Chondrocyte (in vitro differentiated cells): Measurements from ENCODE around the gene N4BP2L2. TPM values are rescaled to one million over a fixed set of nuclear protein-coding genes. Genes with fewer than 3 reads are reported as not detected.

Source experiments
- DNase-seq: peaks from one replicate; pipeline ENCODE4 v3.0.0; 2021; ENCODE audit warnings: mixed read lengths, low spot score
- H3K27ac Mint-ChIP-seq: one replicate; pipeline ENCODE4 v1.8.0; 2021; ENCODE audit warnings: mild to moderate bottlenecking, moderate library complexity, mixed read lengths; ENCODE audit not compliant: unreplicated experiment
- H3K27me3 Mint-ChIP-seq: 2 replicates; pipeline ENCODE4 v1.8.0; 2021; ENCODE audit warnings: low read depth, mixed read lengths
- H3K36me3 Mint-ChIP-seq: 2 replicates; pipeline ENCODE4 v1.8.0; 2021; ENCODE audit warnings: low read depth, mixed read lengths
- H3K4me1 Mint-ChIP-seq: 2 replicates; pipeline ENCODE4 v1.8.0; 2021; ENCODE audit warnings: low read depth, mild to moderate bottlenecking, mixed read lengths
- H3K4me3 Mint-ChIP-seq: one replicate; pipeline ENCODE4 v1.8.0; 2021; ENCODE audit warnings: mild to moderate bottlenecking, moderate library complexity, mixed read lengths; ENCODE audit not compliant: unreplicated experiment
- H3K9me3 Mint-ChIP-seq: 2 replicates; pipeline ENCODE4 v1.8.0; 2021; ENCODE audit warnings: low read depth, mixed read lengths
- total RNA-seq: library from RNA; stranded (reverse); gene quantifications from 3 replicates; pipeline ENCODE4 v1.2.1, GENCODE V29; 2021
- TF ChIP-seq, protein P1 (sequence below): fragments of 200-600 bp; sonication (generic); IDR thresholded peaks from 2 replicates; pipeline ENCODE4 v1.5.0; 2021; ENCODE audit warnings: antibody characterized with exemption, mild to moderate bottlenecking, moderate library complexity

The N4BP2L2 gene
- total RNA-seq, 1 donor from 2014 or later, result 90.0 TPM

DNA sequence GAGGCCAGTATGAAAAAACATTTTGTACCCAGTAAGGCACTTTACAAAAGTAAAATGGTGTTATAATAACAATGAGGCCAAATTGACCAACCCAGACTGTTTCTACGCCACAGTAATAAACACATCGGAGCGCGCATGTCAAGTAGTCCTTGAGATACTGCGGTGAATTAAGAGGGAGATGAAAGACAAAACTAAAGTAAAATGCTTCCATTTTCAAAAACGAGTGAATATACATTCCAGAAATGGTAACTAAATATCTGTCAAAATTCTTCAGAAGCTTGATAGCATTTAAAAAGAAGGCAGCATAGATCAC, 129.6 kb downstream of the N4BP2L2 start:
- H3K9me3 Mint-ChIP-seq, result no peaks in the 10 kb centered on the region
- H3K4me3 Mint-ChIP-seq, result no peak overlapping the region
- TF ChIP-seq, protein P1, sequence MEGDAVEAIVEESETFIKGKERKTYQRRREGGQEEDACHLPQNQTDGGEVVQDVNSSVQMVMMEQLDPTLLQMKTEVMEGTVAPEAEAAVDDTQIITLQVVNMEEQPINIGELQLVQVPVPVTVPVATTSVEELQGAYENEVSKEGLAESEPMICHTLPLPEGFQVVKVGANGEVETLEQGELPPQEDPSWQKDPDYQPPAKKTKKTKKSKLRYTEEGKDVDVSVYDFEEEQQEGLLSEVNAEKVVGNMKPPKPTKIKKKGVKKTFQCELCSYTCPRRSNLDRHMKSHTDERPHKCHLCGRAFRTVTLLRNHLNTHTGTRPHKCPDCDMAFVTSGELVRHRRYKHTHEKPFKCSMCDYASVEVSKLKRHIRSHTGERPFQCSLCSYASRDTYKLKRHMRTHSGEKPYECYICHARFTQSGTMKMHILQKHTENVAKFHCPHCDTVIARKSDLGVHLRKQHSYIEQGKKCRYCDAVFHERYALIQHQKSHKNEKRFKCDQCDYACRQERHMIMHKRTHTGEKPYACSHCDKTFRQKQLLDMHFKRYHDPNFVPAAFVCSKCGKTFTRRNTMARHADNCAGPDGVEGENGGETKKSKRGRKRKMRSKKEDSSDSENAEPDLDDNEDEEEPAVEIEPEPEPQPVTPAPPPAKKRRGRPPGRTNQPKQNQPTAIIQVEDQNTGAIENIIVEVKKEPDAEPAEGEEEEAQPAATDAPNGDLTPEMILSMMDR, result no peak
- no peak for DNase-seq
- H3K27ac Mint-ChIP-seq, result no peak overlapping the region
- no peaks in the 10 kb centered on the region for H3K36me3 Mint-ChIP-seq
- peaks cover 15% of the 10 kb centered on the region for H3K4me1 Mint-ChIP-seq
- no peaks in the 10 kb centered on the region for H3K27me3 Mint-ChIP-seq

DNA sequence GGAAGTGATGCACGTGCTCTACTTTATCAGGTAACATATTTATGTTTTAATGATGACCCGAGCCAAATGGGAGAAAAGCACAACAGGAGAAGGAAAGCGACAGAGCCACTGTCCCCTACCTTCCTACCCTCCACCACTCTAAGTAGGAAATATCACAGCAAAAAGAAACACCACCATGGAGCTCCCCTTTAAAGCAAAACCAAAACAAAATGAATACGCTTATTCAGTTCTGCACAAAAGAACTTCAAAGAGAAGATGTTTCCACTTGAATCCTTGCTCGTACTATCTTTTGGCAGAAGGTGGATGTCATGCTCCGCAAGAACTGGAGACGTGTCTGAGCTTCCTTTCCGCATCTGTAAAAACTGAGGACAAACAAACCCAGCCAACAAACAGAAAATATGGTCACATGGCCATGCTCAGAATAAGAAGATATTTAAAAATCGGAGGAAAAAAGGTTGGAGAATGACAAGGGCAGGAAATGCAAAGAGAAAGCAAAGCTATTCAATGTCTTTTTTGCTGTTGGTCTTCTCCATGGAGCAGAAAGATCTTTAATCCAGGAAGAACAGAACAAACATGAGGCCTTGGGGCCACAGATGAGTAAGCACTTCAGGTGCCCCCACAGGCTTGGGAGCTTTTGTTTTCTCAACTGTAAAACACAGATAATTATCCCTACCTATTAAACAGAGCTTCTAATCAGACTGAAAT, 130.1 kb downstream of the N4BP2L2 start:
- Mint-ChIP-seq H3K9me3 (no peaks in the 10 kb centered on the region), H3K36me3 (no peaks in the 10 kb centered on the region), H3K27me3 (no peaks in the 10 kb centered on the region), H3K4me1 (peaks cover 16% of the 10 kb centered on the region), H3K27ac (no peak overlapping the region), H3K4me3 (no peak overlapping the region)
- no peak for DNase-seq
- TF ChIP-seq, protein P1, result no peak

DNA sequence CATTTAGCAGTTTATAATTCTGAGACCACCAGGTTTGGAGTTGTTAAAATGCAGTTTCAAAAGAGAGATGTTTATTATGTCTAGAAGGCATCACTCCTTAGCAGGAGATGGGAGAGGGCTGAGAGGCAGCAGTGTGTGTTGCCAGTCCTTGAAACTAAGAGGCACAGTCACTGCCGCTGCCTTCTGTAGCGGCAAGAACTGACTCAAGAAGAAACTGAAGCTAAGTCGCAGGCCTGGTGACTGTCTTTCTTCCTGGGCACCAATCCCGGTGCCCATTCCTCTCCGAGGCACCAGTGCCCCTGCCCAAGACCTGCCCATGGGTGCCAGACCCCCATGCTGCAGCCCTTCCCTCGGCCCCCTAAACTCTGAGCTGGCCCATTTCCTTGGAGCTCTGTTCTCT, 130.7 kb downstream of the N4BP2L2 start:
- TF ChIP-seq, protein P1, result no peak
- peaks cover 22% of the 10 kb centered on the region for H3K4me1 Mint-ChIP-seq
- H3K36me3 Mint-ChIP-seq, result no peaks in the 10 kb centered on the region
- H3K9me3 Mint-ChIP-seq, result no peaks in the 10 kb centered on the region
- DNase-seq, result no peak
- no peaks in the 10 kb centered on the region for H3K27me3 Mint-ChIP-seq
- H3K27ac Mint-ChIP-seq, result no peak overlapping the region
- H3K4me3 Mint-ChIP-seq, result no peak overlapping the region

DNA sequence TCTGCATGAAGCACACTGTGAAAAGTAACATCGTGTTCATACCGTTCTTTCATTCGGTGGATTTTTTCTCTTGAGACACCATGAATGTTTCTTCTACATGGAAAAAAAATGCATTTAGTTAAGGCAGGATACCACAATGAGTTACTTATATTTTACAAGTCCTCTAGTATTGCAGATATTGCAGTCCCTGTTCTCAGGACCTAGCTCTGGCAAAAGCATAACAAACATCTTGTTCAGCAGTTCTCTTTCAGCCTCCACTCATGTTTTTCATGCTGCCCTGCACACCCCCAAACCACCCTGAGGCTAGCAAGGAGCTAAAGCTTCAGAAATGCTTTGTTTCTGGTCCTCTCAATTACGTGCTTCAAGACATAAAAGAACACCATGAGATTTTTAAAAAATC, 135.5 kb downstream of the N4BP2L2 start:
- Mint-ChIP-seq H3K4me1 (peaks cover 14% of the 10 kb centered on the region), H3K27ac (no peak overlapping the region), H3K36me3 (no peaks in the 10 kb centered on the region), H3K27me3 (no peaks in the 10 kb centered on the region), H3K4me3 (no peak overlapping the region), H3K9me3 (no peaks in the 10 kb centered on the region)
- TF ChIP-seq, protein P1, result no peak
- DNase-seq, result no peak

DNA sequence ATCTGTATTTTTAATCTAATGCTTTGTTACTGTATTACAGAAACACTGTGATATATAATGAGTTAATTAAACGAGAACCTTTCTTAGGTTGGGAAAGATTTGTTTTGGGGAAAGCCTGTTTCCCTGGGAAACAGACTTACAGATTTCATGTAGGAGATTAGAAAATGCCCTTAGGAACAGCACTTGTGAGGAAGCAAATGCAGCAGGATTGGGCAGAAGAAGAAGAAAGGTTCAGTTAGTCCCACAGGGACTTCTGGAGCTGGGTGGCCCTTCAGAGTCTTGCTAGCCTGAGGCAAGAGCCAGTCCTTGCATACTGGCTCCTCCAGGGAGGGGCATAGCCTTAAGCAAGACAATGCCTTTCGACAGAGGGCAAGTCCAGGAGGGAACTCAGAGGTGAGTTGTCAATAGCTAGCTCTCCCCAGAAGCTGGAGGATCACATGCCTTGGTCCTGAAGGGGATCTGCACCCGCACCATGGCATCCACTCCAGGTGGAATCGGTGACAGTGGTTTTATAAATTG, 147.4 kb downstream of the N4BP2L2 start:
- H3K27ac Mint-ChIP-seq, result no peak overlapping the region
- H3K27me3 Mint-ChIP-seq, result no peaks in the 10 kb centered on the region
- no peaks in the 10 kb centered on the region for H3K4me1 Mint-ChIP-seq
- H3K9me3 Mint-ChIP-seq, result no peaks in the 10 kb centered on the region
- TF ChIP-seq, protein P1, result no peak
- no peaks in the 10 kb centered on the region for H3K36me3 Mint-ChIP-seq
- no peak for DNase-seq
- no peak overlapping the region for H3K4me3 Mint-ChIP-seq
